ENCODE results near the gene ZNF268.
"Not testable (repeated sequence)": the region's sequence is repeated elsewhere in the genome, so short reads cannot be mapped to it uniquely, and the experiment has no call there.

Gene ZNF268

DNA sequence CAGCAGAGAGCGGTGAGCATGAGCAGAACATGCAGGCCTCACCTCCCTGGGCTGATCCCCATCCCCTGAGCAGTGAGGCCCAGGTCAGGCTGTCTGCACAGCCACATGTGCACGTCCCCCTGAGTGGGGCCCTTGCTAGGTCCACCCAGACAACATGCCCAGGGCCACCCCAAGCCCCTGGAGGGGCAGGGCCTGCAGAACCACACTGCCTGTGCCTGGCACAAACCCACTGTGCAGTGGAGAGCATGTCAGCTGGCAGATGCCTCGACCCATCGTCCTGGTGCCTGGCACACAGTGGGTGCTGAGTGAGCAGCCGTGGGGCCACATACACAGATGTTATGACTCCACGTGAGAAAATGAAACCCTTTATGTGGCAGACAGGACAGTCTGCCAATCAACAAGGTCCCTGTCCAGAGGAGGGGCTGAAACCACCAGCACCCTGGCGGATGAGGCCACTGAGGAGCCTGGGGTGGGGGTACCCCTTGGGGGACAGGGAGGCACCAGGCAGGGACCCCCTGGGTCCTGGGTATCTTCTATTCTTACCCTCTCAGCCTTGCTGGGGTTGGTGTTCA lies 46.1 kb downstream of the ZNF268 start:
- no peak for DNase-seq

DNA sequence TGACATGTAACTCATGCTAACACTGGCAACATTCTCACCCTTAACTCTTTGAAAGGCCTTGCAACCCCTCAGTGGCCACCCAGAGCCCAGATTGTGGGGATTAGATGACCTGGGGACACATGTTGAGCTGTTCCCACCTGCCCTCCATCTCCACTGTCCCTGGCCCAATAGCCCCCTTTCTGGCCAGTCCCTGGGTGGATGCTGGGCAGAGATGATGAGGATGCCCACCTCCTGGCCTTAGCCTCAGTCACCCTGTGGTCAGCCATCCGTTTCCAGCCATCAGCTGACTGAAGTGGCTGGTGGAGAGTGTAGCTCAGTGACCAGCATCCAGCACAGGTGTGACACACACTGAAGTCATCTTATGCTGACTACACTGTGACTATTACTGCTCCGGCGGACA lies 49.7 kb downstream of the ZNF268 start:
- DNase-seq, result no peak

DNA sequence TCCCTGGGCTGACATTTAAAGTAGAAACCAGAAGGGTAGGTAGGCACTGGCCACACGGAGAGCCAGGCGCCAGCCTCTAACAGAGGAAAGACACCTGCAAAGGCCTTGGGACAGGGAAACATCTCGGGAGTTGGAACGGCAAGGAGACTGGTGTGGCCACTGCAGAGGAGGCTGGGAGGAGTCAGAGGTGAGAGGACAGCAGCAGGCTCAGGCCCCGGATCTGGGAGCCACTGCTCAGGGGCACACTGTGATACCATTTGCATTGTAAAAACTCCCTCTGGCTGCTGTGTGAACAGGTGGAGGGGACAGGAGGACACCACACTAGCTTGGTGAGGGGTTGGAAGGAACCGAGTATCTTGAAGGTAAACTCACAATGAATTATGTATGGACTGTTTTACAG lies 51.7 kb downstream of the ZNF268 start:
- DNase-seq, result no peak

DNA sequence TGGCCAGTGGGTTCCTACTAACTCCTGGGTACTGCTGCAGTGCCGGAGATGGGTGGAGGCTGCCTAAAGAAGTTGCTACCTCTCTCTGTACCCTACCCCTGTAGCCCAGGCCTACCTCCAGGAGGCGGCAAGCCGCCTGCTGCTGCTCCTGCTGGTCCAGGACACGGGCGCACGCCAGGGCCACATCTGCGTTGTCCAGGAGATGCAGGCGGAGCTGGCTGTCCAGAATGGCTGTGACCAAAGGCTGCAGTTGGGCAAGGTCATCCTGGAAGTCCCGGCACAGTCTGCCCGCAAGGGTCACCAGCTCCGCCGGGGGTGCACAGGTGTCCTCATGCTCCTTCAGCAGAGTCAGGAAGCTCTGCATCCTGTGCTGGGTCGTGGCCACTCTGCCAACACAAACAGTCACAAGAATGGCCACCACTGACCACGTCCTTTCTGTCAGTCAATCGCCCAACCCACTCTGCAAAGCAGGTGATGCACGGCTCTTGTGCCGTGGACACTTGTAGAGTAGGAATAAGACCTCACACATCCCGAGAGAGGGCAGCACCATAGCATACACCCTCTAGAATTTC lies 52.8 kb downstream of the ZNF268 start:
- no peak for DNase-seq

DNA sequence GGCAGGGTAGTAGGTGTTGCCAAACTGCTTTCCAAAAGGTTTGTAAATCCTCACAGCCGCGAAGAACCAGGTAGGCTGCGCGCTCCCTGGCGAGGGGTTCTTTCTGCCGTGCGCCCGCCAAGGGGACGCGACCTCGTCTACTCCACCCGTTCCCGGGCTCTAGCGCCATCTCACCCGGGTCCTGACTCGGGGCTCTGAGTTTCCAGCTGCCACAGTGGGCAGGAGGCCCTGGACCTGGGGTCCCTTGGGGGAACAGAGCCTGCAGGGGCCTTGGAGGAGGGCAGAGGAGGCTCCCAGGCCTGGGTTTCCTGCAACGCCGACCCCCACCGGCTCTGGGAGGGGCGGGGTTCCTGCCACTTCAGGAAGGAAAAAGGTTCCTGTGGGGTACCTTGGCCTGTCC lies 53.7 kb downstream of the ZNF268 start:
- DNase-seq, result no peak

DNA sequence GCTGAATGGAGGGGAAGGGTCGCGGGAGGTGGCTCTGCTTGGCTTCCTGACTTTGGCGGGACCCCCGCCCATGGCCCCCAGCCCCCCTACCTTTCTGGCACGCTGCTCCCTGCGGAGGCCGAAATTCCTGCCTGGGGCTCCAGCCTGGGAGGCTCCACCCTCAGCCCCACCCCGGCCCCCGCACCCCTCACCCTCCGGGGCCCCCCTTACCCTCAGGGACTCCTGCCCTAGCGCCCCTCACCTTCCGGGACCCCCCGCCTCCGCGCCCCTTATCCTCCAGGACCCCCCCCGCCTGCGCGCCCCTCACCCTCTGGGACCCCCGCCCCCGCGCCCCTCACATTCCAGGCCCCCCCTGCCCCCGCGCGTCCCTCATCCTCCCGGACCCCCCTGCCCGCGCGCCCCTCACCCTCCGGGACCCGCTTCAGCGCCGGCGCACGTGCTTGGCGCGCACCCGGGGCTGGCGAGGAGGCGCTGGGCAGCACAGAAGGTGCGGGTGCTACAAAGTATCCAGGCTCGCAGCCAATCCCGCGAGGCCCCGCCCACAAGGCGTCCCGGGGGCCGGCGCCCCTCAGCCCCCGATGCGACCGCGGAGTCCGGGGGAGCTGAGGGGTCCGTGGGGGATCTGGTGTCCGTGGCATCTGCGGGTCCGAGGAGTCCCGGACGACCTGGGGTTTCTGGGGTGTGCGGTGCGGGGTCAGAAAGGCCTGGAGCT lies 54.3 kb downstream of the ZNF268 start, which contains the start of gene ANHX:
Gene ANHX, minus strand, starts transcription at position 477 of the 712 bp plus-strand sequence. CDS start 1,521 bp downstream, outside the sequence.
- no peak for DNase-seq

DNA sequence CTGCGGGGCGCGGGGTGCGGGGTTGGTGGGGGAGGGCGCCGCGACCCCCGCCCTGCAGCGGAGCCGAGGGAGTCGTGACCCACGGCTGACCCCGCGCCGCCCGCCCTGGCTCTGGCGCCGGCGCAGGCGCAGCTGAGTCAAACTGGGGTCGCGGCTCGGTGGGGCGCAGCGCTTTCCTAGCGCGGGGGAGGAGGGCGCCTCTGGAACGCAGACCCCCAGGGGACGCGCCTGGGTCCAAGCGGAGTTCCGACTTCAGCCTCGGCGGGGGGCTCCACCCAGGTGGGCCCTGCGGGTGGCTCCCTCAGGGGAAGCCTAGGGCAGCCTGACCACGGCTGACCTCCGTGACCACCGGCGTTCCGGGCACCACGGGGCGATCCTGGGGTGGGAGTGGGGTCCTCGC lies 54.8 kb downstream of the ZNF268 start:
- DNase-seq, result no peak

DNA sequence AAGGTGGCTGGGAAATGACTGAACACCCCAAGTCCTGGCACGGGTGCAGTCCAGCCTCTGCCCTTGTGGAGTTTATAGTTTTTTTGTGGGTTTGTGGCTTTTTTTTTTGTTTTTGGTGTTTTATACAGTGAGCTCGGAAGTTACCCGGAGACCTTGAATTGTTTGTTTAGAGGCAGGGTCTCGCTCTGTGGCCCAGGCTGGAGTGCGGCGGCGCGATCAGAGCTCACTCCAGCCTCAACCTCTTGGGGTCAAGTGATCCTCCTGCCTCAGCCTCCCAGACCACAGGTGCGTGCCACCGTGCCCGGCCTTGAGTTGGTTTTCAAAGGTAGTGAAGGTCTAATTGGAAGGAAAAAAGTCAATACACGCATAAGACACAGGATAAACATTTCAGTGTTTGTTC lies 55.3 kb downstream of the ZNF268 start:
- no peak for DNase-seq

DNA sequence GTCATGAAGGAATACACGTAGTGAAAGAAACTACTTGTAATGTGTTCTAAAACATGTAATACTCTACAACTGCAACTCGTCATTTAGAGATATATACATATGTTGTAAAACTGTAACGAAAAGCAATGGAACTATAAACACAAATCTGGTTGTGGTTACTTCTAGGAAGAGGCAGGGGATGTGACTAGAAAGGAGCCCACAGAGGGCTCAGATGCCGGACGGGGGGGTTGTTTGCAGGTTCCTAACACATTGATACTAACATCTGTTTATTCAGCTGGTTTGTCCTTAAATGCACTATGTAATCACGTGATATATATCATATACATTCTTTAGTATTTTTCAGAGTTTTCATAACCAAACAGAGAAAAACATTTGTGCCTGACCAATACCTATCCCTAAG lies 70.4 kb downstream of the ZNF268 start:
- no peak for DNase-seq

DNA sequence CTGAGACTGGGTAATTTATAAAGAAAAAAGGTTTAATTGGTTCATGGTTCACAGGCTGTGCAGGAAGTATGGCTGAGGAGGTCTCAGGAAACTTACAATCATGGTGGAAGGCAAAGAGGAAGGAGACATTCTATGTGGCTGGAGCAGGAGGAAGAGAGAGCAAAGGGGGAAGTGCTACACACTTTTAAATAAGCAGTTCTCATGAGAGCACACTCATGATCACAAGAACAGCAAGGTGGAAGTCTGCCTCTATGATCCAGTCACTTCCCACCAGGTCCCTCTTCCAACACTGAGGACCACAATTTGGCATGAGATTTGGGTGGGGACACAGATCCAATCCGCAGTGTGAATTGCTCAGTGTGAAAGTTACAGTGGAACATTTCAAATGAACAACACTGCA lies 74.5 kb downstream of the ZNF268 start:
- not testable (repeated sequence) for DNase-seq

DNA sequence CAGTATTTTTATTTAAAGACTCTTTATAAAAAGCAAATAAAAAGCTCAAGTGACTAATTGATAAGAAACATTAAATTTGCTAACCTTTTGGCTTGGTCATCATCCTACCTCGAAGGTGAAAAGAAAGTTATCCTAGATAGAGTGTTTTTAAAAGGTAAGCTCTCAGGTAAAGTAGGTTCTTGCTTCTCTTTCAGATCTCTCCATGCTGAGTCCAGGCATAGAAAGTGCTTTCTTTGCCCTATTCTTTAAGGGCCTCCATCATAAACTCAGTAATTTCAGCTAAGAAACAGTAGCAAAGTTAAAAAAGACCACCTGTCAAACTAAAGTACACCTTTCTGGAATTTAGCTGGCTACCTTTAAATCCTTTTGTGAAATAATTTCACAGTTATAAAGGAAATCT lies 75.0 kb downstream of the ZNF268 start:
- no peak for DNase-seq

DNA sequence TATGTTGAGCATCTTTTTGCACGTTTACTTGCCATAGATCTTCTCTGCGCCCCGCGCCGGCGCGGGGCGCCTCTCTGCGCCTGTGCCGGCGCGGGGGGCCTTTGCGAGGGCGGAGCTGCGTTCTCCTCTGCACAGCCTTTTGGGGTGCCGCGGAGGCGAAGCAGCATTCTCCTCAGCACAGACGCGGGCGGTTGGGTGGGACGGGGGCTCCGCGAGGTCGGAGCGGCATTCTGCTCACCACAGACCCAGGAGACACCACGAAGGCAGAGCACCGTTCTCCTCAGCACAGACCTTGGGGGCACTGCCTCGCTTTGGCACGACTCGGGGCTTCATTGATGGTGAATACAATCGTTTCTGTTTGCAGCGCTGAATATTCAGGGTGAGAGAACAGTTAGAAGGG lies 82.9 kb downstream of the ZNF268 start:
- no peak for DNase-seq

Data from central memory CD4-positive, alpha-beta T cell (primary cell).